Stimulated activated memory B cell treated with anti-CD40 and anti-IgM and Interleukin-4, amounts not matched to agents 10 μg/mL and 1 μg/mL and 100 μg/mL, for 72 hours (primary cell): ENCODE data around the gene TYW1.
"Not testable (repeated sequence)": the region's sequence is repeated elsewhere in the genome, so short reads cannot be mapped to it uniquely, and the experiment has no call there.

ENCODE experiments used
- ATAC-seq: fragments of 150-1000 bp; cut with Tn5 transposase; 2 replicates; pipeline ENCODE4 v1.10.0; 2021
- H3K27ac Mint-ChIP-seq: one replicate; pipeline ENCODE4 v1.8.0; 2022; ENCODE audit warnings: mild to moderate bottlenecking, mixed read lengths
- H3K27me3 Mint-ChIP-seq: one replicate; pipeline ENCODE4 v1.8.0; 2022; ENCODE audit warnings: mixed read lengths
- H3K36me3 Mint-ChIP-seq: one replicate; pipeline ENCODE4 v1.8.0; 2022; ENCODE audit warnings: mixed read lengths
- H3K4me1 Mint-ChIP-seq: one replicate; pipeline ENCODE4 v1.8.0; 2022; ENCODE audit warnings: mixed read lengths
- H3K4me3 Mint-ChIP-seq: one replicate; pipeline ENCODE4 v1.8.0; 2022; ENCODE audit warnings: mild to moderate bottlenecking, moderate library complexity, mixed read lengths
- H3K9me3 Mint-ChIP-seq: one replicate; pipeline ENCODE4 v1.8.0; 2022; ENCODE audit warnings: mixed read lengths

TYW1 gene

GRCh38 chr7:67205772-67206171 is 209.1 kb downstream of the TYW1 start:
- not testable (repeated sequence) for H3K4me3 Mint-ChIP-seq, H3K9me3 Mint-ChIP-seq, H3K27me3 Mint-ChIP-seq

DNA sequence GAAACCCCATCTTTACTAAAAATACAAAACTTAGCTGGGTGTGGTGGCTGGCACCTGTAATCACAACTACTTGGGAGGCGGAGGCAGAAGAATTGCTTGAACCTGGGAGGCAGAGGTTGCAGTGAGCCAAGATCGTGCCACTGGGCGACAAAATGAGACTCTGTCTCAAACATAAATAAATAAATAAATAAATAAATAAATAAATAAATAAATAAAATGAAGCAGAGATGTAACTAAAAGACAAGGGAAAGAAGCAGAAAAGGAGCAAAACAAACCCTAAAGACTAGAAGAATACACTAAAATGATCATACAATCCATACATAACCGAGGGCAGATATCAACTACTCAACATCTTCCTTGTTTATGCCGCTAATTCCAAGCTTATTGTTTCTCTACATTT is 209.8 kb downstream of the TYW1 start:
- H3K27ac Mint-ChIP-seq = no peak overlapping the region
- H3K9me3 Mint-ChIP-seq = peaks cover 5% of the 10 kb centered on the region
- H3K27me3 Mint-ChIP-seq = no peaks in the 10 kb centered on the region
- ATAC-seq = no peak
- peaks cover 61% of the 10 kb centered on the region for H3K36me3 Mint-ChIP-seq
- H3K4me3 Mint-ChIP-seq = no peak overlapping the region
- H3K4me1 Mint-ChIP-seq = peaks cover 14% of the 10 kb centered on the region

More at GRCh38 chr7:67205772-67206171, 209.1 kb downstream of the TYW1 start:
- peaks cover 61% of the 10 kb centered on the region for H3K36me3 Mint-ChIP-seq
- ATAC-seq, H3K27ac Mint-ChIP-seq: not testable (repeated sequence)
- H3K4me1 Mint-ChIP-seq = peaks cover 14% of the 10 kb centered on the region

- Mint-ChIP-seq H3K36me3 (peaks cover 47% of the 10 kb centered on the region), H3K4me1 (peaks cover 19% of the 10 kb centered on the region)
- H3K27ac Mint-ChIP-seq, H3K27me3 Mint-ChIP-seq, ATAC-seq, H3K9me3 Mint-ChIP-seq, H3K4me3 Mint-ChIP-seq: not testable (repeated sequence)
Measured at GRCh38 chr7:67208656-67209055, 212.0 kb downstream of the TYW1 start.

DNA sequence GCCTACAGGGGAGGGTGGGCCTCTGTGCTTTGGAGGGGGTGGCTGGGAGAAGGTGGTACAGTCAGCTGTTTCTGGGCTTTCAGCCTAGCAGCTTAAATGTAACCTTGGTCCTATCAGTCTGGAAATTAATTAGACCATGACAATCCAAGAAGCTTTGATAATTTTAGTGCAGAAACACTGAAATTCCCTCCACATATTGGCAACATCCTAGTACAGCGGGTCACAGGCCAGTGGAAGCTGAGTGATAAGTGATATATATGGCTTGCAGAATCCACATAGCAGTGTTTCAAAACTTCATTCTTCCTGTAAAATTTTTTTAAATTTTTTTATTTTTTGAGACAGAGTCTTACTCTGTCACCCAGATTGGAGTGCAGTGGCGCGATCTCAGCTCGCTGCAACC is 212.6 kb downstream of the TYW1 start:
- Mint-ChIP-seq H3K27ac (no peak overlapping the region), H3K36me3 (peaks cover 41% of the 10 kb centered on the region), H3K27me3 (no peaks in the 10 kb centered on the region), H3K4me1 (peaks cover 13% of the 10 kb centered on the region), H3K4me3 (no peak overlapping the region), H3K9me3 (peaks cover 5% of the 10 kb centered on the region)
- ATAC-seq = no peak

- Mint-ChIP-seq H3K36me3 (peaks cover 38% of the 10 kb centered on the region), H3K4me1 (peaks cover 8% of the 10 kb centered on the region), H3K27me3 (no peaks in the 10 kb centered on the region), H3K4me3 (no peak overlapping the region), H3K9me3 (peaks cover 5% of the 10 kb centered on the region), H3K27ac (no peak overlapping the region)
- no peak for ATAC-seq
Measured at GRCh38 chr7:67210567-67210966, 213.9 kb downstream of the TYW1 start.

- not testable (repeated sequence) for H3K9me3 Mint-ChIP-seq, H3K4me1 Mint-ChIP-seq, H3K27ac Mint-ChIP-seq, H3K4me3 Mint-ChIP-seq, ATAC-seq, H3K27me3 Mint-ChIP-seq
- peaks cover 48% of the 10 kb centered on the region for H3K36me3 Mint-ChIP-seq
Measured at GRCh38 chr7:67211650-67212330, 215.2 kb downstream of the TYW1 start.

DNA sequence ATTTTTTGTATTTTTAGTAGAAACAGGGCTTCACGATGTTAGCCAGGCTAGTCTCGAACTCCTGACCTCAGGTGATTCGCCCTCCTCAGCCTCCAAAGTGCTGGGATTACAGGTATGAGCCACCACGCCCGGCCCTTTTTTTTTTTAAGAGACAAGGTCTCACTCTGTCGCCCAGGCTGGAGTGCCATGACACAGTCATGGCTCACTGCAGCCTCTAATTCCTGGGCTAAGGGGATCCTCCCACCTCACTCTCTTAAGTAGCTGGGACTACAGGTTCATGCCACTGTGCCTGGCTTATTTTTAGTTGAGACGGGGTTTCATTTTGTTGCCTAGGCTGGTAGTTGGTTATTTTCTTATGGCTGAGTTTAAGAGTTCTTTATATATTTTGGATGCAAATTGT is 216.4 kb downstream of the TYW1 start:
- H3K9me3 Mint-ChIP-seq = peaks cover 13% of the 10 kb centered on the region
- H3K4me1 Mint-ChIP-seq, H3K27ac Mint-ChIP-seq, H3K4me3 Mint-ChIP-seq, H3K27me3 Mint-ChIP-seq, ATAC-seq: not testable (repeated sequence)
- peaks cover 47% of the 10 kb centered on the region for H3K36me3 Mint-ChIP-seq

DNA sequence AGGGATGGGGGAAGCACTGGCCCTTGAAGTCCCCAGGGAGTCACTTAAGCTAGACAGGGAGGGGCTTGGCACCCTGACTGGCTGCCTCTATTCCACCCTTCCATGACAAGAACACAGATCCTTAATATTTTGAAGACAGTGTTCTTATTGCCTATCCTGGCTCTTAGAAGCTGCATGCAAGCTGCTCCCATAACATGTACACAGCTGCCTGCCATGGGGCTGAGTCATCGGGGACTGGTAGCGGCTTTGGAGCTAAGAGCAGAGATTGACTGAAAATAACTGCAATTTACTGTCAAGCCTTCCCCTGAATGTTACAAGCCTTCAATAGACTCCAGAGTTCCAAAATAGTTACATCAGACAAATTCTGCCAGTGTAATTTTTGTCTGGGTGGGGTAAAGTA is 226.9 kb downstream of the TYW1 start:
- H3K4me3 Mint-ChIP-seq, H3K4me1 Mint-ChIP-seq, H3K27ac Mint-ChIP-seq, H3K27me3 Mint-ChIP-seq, H3K9me3 Mint-ChIP-seq, ATAC-seq: not testable (repeated sequence)
- H3K36me3 Mint-ChIP-seq = peaks cover 60% of the 10 kb centered on the region

- H3K4me1 Mint-ChIP-seq, H3K27me3 Mint-ChIP-seq, H3K4me3 Mint-ChIP-seq, H3K9me3 Mint-ChIP-seq, H3K27ac Mint-ChIP-seq, ATAC-seq: not testable (repeated sequence)
- H3K36me3 Mint-ChIP-seq = peaks cover 62% of the 10 kb centered on the region
Measured at GRCh38 chr7:67226340-67226907, 229.8 kb downstream of the TYW1 start.

DNA sequence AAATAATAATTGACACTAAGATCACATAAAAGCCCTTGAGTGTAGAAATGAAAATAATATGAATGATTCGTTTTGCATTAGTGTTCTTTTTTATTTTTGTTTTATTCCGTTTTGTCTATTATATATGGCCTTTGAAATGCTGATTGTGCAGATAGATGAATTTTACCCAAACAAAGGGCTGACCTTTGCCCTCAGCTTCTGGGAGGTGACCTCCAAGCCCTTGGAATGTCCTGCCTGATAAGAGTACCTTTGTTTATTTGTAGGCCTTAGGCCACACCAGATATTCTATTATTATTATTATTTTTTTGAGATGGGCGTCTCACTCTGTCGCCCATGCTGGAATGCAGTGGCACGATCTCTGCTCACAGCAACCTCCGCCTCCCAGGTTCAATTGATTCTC is 230.3 kb downstream of the TYW1 start:
- peaks cover 59% of the 10 kb centered on the region for H3K36me3 Mint-ChIP-seq
- H3K4me3 Mint-ChIP-seq, H3K4me1 Mint-ChIP-seq, H3K27me3 Mint-ChIP-seq, ATAC-seq, H3K27ac Mint-ChIP-seq, H3K9me3 Mint-ChIP-seq: not testable (repeated sequence)

GRCh38 chr7:67229018-67229417 is 232.4 kb downstream of the TYW1 start:
- H3K27ac Mint-ChIP-seq, H3K9me3 Mint-ChIP-seq, H3K27me3 Mint-ChIP-seq: not testable (repeated sequence)

DNA sequence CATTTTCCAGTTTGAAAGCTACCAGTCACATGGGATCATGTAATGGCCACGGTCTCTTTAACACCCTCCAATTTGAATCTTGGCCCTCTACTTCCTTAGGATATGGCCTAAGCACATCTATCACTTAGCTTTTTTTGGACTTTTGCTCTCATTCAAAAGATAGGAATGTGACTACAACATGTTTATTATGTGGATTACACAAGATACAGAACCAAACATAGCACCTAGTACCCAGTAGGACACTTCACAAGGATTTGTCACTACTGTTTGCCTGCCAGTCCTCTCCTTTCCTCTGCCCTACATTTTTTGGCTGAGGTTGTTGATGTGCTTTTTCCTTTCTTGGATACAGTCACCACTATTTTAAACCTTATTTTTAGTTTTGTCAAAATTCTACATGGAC is 233.4 kb downstream of the TYW1 start:
- H3K9me3 Mint-ChIP-seq, H3K27me3 Mint-ChIP-seq, ATAC-seq, H3K27ac Mint-ChIP-seq, H3K4me1 Mint-ChIP-seq, H3K4me3 Mint-ChIP-seq: not testable (repeated sequence)
- peaks cover 37% of the 10 kb centered on the region for H3K36me3 Mint-ChIP-seq

More at GRCh38 chr7:67229018-67229417, 232.4 kb downstream of the TYW1 start:
- H3K4me1 Mint-ChIP-seq, H3K4me3 Mint-ChIP-seq, ATAC-seq: not testable (repeated sequence)
- H3K36me3 Mint-ChIP-seq = peaks cover 44% of the 10 kb centered on the region

DNA sequence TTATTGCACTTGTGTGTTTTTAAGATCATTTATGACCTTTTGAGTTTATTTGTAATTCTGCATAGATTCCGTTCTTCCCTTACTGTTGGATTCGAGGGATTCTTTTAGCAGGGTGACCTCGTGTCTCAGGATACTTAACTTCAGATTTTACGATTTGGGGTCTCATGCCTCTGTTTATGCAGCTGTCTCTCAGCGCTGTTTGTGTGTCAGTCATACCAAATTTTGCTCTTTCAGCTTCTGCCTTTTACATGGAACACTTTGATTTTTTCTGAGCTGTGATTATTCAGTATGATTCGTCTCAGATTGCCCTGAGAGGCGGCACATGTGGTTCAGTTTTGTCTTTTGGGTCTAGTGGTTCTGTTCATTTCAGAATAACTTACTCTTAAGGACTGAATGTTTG is 236.9 kb downstream of the TYW1 start:
- not testable (repeated sequence) for ATAC-seq, H3K27ac Mint-ChIP-seq, H3K27me3 Mint-ChIP-seq, H3K4me3 Mint-ChIP-seq, H3K9me3 Mint-ChIP-seq, H3K4me1 Mint-ChIP-seq
- peaks cover 44% of the 10 kb centered on the region for H3K36me3 Mint-ChIP-seq

GRCh38 chr7:67236216-67236615 is 239.6 kb downstream of the TYW1 start:
- not testable (repeated sequence) for H3K4me1 Mint-ChIP-seq, ATAC-seq, H3K27me3 Mint-ChIP-seq, H3K4me3 Mint-ChIP-seq, H3K9me3 Mint-ChIP-seq
- Mint-ChIP-seq H3K27ac (peak overlapping the region; percentile 13), H3K36me3 (peaks cover 39% of the 10 kb centered on the region)

DNA sequence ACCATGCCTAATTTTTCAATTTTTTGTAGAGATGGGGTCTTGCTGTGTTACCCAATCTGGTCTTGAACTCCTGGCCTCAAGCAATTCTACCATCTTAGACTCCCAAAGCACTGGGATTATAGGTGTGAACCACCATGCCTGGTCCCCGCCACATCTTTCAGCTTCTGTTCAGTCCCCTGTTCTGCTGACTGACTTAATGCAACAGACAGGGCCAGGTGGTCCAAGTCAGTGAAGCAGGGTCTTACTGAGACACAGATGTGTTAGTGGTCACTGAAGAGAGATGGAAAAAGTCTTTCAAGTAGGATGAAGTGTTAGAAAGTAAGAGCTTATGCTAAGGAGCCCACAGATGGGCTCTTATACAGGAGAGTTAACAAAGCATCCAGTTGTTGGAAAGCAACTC is 246.2 kb downstream of the TYW1 start:
- H3K4me1 Mint-ChIP-seq, H3K27me3 Mint-ChIP-seq, ATAC-seq, H3K4me3 Mint-ChIP-seq, H3K27ac Mint-ChIP-seq, H3K9me3 Mint-ChIP-seq: not testable (repeated sequence)
- peaks cover 41% of the 10 kb centered on the region for H3K36me3 Mint-ChIP-seq

DNA sequence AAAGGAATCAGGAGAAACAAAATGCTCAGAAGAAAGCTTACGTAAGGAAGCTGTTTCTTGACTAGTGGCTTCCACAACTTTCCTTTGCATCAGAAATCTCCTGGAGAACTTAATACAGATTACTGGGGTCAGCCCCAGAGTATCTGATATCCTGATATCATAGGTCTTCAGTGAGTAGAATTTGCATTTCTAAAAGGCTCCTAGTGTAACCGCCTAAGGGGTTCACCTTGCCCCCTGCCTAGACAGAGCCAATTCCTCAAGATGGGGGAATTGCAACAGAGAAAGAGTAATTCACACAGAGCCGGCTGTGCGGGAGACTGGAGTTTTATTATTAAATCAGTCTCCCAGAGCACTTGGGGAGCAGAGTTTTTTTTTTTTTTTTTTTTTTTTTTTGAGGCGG is 251.7 kb downstream of the TYW1 start:
- H3K27me3 Mint-ChIP-seq, H3K4me3 Mint-ChIP-seq, H3K4me1 Mint-ChIP-seq, ATAC-seq, H3K27ac Mint-ChIP-seq: not testable (repeated sequence)
- H3K36me3 Mint-ChIP-seq = peaks cover 50% of the 10 kb centered on the region
- H3K9me3 Mint-ChIP-seq = peaks cover 12% of the 10 kb centered on the region
